Kidney epithelial cell (primary cell): Measurements from ENCODE around the gene MOB1A. TPM values are rescaled to one million over a fixed set of nuclear protein-coding genes. Genes with fewer than 3 reads are reported as not detected.
"Not testable (repeated sequence)": the region's sequence is repeated elsewhere in the genome, so short reads cannot be mapped to it uniquely, and the experiment has no call there.

ENCODE experiments used
- DNase-seq: peaks from one replicate; pipeline ENCODE4 v3.0.0-alpha.2; 2010; ENCODE audit warnings: low read depth
- H3K27me3 ChIP-seq: 2 replicates; pipeline ENCODE4 v1.6.0; 2011; ENCODE audit warnings: low read length; ENCODE audit not compliant: control insufficient read depth, insufficient read depth
- H3K36me3 ChIP-seq: 2 replicates; pipeline ENCODE4 v1.5.1; 2011; ENCODE audit warnings: low read length; ENCODE audit not compliant: control insufficient read depth, insufficient read depth
- H3K4me3 ChIP-seq: 2 replicates; pipeline ENCODE4 v1.5.1; 2011; ENCODE audit warnings: low read depth, mild to moderate bottlenecking, control low read depth, low read length
- total RNA-seq: library from RNA; depleted of rRNA; stranded (reverse); fragments of >200 nt; gene quantifications from 2 replicates; pipeline ENCODE4 v1.2.3, GENCODE V29; 2015
- TF ChIP-seq, protein P1 (sequence below): IDR thresholded peaks from 2 replicates; pipeline ENCODE4 v1.5.1; 2011; ENCODE audit warnings: mild to moderate bottlenecking, moderate library complexity, low read length, control low read depth, inconsistent platforms; ENCODE audit not compliant: insufficient read depth, poor library complexity, severe bottlenecking

The MOB1A gene
- total RNA-seq, 1 donor from 2014 or later, result 120 TPM

DNA sequence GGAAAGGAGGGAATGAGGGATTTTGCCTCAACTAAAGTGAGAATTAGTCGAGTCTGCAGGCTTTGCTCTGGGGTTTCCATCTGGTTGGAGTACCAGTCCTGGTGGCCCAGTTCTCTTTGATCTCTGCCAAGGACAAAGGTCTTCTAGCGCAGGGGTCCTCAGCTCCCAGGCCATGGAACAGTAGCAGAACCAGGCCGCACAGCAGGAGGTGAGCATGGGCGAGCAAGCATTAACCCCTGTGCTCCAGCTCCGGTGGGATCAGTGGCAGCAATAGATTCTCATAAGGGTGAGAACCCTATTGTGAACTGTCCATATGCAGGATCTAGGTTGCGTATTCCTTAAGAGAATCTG, 43.6 kb upstream of the MOB1A start:
- no peak for DNase-seq
- TF ChIP-seq, protein P1, sequence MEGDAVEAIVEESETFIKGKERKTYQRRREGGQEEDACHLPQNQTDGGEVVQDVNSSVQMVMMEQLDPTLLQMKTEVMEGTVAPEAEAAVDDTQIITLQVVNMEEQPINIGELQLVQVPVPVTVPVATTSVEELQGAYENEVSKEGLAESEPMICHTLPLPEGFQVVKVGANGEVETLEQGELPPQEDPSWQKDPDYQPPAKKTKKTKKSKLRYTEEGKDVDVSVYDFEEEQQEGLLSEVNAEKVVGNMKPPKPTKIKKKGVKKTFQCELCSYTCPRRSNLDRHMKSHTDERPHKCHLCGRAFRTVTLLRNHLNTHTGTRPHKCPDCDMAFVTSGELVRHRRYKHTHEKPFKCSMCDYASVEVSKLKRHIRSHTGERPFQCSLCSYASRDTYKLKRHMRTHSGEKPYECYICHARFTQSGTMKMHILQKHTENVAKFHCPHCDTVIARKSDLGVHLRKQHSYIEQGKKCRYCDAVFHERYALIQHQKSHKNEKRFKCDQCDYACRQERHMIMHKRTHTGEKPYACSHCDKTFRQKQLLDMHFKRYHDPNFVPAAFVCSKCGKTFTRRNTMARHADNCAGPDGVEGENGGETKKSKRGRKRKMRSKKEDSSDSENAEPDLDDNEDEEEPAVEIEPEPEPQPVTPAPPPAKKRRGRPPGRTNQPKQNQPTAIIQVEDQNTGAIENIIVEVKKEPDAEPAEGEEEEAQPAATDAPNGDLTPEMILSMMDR, result no peak
- no peaks in the 10 kb centered on the region for H3K27me3 ChIP-seq
- H3K4me3 ChIP-seq, result no peak overlapping the region
- H3K36me3 ChIP-seq, result peaks cover 1% of the 10 kb centered on the region

DNA sequence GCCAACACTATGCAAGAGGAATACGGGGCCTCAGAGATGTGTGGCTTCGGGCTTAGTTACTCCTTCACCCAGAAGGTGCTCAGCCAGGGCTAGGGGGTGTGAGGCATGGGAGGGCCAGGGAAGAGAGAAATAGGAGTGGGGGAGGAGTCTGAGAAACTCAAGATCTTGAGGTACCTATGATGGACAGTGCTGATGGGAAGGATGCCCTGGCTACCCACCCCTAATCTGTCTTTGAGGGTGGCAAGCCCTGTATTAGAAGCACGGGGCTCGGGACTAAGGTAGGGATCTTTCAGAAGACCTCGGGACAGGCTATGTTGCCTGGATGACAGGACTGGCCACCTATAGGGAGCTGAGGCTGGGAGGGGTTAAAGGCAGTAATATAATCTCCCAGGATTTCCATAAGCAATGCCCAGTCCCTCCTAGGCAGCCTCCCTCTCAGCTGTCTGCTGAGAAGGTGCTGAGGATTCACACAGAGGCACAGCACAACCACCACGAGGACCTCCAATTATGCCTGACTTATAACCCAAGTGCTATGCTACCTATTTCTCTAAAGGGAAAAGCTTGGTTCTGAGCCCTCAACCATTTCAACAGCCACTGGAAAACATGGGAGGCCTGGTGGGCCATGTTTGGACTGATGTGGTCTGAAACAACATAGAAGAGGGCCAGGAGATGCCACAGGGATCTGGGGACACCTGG, 43.1 kb upstream of the MOB1A start:
- no peak for DNase-seq
- TF ChIP-seq, protein P1, result no peak
- Histone ChIP-seq H3K27me3 (no peaks in the 10 kb centered on the region), H3K4me3 (no peak overlapping the region), H3K36me3 (peaks cover 1% of the 10 kb centered on the region)

DNA sequence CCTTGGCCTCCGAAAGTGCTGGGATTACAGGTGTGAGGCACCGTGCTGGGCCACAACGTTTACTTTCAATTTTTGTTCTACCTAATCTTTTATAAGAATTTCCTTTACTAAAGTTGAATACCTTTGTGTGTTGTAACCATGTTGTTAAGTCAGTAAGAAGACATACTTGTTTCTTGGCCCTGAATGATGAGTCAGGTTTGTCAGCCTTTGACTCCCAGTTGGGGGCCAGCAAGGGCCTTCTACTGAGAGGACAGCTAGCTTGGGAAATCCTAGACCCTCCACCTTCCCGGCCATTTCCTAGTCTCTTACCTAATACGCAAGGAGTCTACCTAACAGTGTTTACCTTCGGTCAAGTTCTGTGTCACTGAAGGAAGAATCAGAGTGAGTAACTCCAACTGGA, 42.4 kb upstream of the MOB1A start:
- DNase-seq, result no peak
- peaks cover 1% of the 10 kb centered on the region for H3K36me3 ChIP-seq
- no peaks in the 10 kb centered on the region for H3K27me3 ChIP-seq
- H3K4me3 ChIP-seq, result no peak overlapping the region
- TF ChIP-seq, protein P1, result no peak

DNA sequence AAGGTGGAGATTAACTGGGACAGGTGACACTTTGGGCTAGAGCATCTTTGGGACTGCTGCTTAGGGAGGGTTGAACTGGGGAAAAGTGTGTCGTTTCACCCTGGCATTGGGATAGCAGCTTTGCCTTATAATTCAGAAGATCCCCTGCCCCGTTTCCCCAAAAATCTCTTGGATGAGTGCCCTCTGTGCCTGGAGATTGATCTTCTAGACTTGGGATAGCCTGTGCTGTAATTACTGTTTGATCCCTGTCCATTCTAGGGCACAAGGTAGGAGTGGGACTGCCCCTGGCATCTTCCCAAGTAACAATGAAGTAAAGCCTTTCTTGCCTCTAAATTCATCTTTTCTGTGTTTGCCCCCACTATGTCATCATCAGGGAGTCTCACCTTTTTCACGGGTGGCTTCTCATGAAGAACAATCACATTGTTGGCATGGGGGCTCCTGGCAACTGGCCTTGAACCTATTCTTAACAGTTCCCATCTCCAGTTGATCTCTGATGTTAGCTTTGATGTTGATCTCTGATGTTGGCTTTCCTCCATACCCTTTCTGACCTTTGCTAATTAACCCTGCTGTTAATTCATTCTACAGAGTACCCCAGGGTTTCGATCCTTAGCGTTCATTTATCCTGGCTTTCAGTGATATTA, 41.3 kb upstream of the MOB1A start:
- no peaks in the 10 kb centered on the region for H3K27me3 ChIP-seq
- TF ChIP-seq, protein P1, result no peak
- no peak overlapping the region for H3K4me3 ChIP-seq
- H3K36me3 ChIP-seq, result peaks cover 1% of the 10 kb centered on the region
- DNase-seq, result no peak

DNA sequence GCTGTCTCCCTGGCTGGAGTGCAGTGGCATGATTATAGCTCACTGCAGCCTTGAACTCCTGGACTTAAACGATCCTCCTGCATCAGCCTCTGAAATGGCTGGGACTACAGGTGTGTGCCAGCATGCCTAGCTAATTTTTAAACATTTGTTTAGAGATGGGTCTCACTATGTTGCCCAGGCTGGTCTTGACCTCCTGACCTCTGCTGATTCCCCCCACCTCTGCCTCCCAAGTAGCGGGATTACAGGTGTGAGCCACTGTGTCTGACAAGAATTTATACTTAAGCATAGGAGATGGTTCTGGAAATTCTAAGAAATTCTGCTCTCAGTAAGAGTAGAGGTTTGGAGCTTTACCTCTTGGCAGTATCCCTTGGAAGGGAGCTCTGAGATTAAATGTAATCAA, 38.0 kb upstream of the MOB1A start:
- DNase-seq, result no peak
- TF ChIP-seq, protein P1, result no peak
- H3K27me3 ChIP-seq, result no peaks in the 10 kb centered on the region
- H3K4me3 ChIP-seq, result no peak overlapping the region
- H3K36me3 ChIP-seq, result peaks cover 1% of the 10 kb centered on the region

DNA sequence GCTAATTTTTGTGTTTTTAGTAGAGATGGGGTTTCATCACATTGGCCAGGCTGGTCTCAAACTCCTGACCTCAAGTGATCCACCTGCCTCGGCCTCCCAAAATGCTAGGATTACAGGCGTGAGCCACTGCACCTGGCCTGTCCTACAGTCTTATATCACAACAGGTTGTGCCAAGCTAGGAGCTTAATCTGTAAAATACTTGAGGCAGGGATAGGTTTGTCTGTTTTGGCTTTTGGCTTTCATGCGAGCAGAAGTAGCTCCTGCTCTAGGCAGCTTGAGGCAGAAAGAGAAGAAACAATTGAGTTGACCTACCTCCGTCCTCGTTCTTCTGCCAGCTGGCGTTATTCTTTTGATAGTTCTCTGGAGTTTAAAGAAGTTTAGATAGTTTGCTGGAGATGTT, 37.1 kb upstream of the MOB1A start:
- H3K36me3 ChIP-seq, H3K27me3 ChIP-seq, H3K4me3 ChIP-seq, DNase-seq: not testable (repeated sequence)
